Stimulated activated CD4-positive, alpha-beta T cell treated with anti-CD3 and anti-CD28 coated beads, Interleukin-4, amount 100 ng/mL, for 24 hours (primary cell): ENCODE results near the gene NPTX1.

Experiments
- DNase-seq: peaks from one replicate; pipeline ENCODE4 v3.0.0-alpha.2; 2020

NPTX1 gene

GRCh38 chr17:80456465-80457235 lies 19.8 kb downstream of the NPTX1 start:
- no peak for DNase-seq

- no peak for DNase-seq
These were observed 20.6 kb downstream of the NPTX1 start for GRCh38 chr17:80455784-80456183.

- DNase-seq, result peak; percentile 50
These were observed 21.1 kb downstream of the NPTX1 start for GRCh38 chr17:80455336-80455710.

GRCh38 chr17:80454557-80455335 lies 21.7 kb downstream of the NPTX1 start:
- peak; percentile 96 for DNase-seq

GRCh38 chr17:80453998-80454556 lies 22.3 kb downstream of the NPTX1 start:
- no peak for DNase-seq

GRCh38 chr17:80453126-80453997 lies 23.0 kb downstream of the NPTX1 start:
- no peak for DNase-seq

- no peak for DNase-seq
These were observed 24.1 kb downstream of the NPTX1 start for GRCh38 chr17:80452173-80452915.

GRCh38 chr17:80451104-80451775 lies 25.2 kb downstream of the NPTX1 start:
- no peak for DNase-seq

GRCh38 chr17:80449930-80450576 lies 26.4 kb downstream of the NPTX1 start:
- DNase-seq, result no peak

GRCh38 chr17:80449194-80449929 lies 27.0 kb downstream of the NPTX1 start:
- no peak for DNase-seq

GRCh38 chr17:80447790-80448189 lies 28.6 kb downstream of the NPTX1 start:
- DNase-seq, result no peak

GRCh38 chr17:80446645-80447405 lies 29.6 kb downstream of the NPTX1 start:
- no peak for DNase-seq

- DNase-seq, result no peak
These were observed 30.7 kb downstream of the NPTX1 start for GRCh38 chr17:80445726-80446110.

- no peak for DNase-seq
These were observed 31.2 kb downstream of the NPTX1 start for GRCh38 chr17:80445007-80445725.

- DNase-seq, result no peak
These were observed 31.8 kb downstream of the NPTX1 start for GRCh38 chr17:80444644-80444979.

- DNase-seq, result no peak
These were observed 32.3 kb downstream of the NPTX1 start for GRCh38 chr17:80443916-80444643.

- no peak for DNase-seq
These were observed 32.9 kb downstream of the NPTX1 start for GRCh38 chr17:80443498-80443897.

GRCh38 chr17:80442764-80443163 lies 33.6 kb downstream of the NPTX1 start:
- no peak for DNase-seq
